Measurements from ENCODE around the gene USP7. TPM values are rescaled to one million over a fixed set of nuclear protein-coding genes. Genes with fewer than 3 reads are reported as not detected.
A peak's percentile ranks its signal among the peaks of the same experiment; 100 is the strongest.

USP7 gene
- total RNA-seq, 1 experiment from 2014 or later = 73.8 TPM

- no peaks in the 10 kb centered on the region for H3K27me3 ChIP-seq (ENCODE audit: low read length)
- H3K79me2 ChIP-seq (ENCODE audit: low read length) = no peaks in the 10 kb centered on the region
- no peaks in the 10 kb centered on the region for H3K36me3 ChIP-seq (ENCODE audit: low read depth, low read length)
- no peak overlapping the region for H3K9ac ChIP-seq (ENCODE audit: low read length)
- ATAC-seq (no peak), DNase-seq (no peak)
- no peaks in the 10 kb centered on the region for H3K9me2 ChIP-seq (replicated peaks; ENCODE audit: low read length)
- no TSS peak for BruUV-seq (replicated peaks)
- intact Hi-C loops (cut with micrococcal nuclease) = no loop called here
- H2AFZ ChIP-seq (ENCODE audit: low read length) = no peak overlapping the region
- peaks cover 34% of the 10 kb centered on the region for H3K4me1 ChIP-seq (ENCODE audit: insufficient read depth, low read length)
- H3K4me3 ChIP-seq (ENCODE audit: low read length) = no peak overlapping the region
- ChIA-PET POLR2A (ENCODE audit: unreplicated experiment) (no interaction called here), CTCF (no interaction called here)
- no peaks in the 10 kb centered on the region for H3K9me3 ChIP-seq (ENCODE audit: low read length)
- no peaks in the 10 kb centered on the region for H4K20me1 ChIP-seq (ENCODE audit: low read length)
- H3K4me2 ChIP-seq (ENCODE audit: low read length) = peak overlapping the region; percentile 48
- no peaks in the 10 kb centered on the region for H3F3A ChIP-seq (ENCODE audit: low read length, unreplicated experiment)
- H3K27ac ChIP-seq (ENCODE audit: low read length) = 0 out of 2 replicates have a peak overlapping the region, but pooled peaks have one; percentile 48
- no peak for TF ChIP-seq CTCF (conservative IDR thresholded peaks at IDR 0.05; ENCODE audit: low read depth, low read length)
- TF ChIP-seq EZH2 (IDR thresholded peaks at IDR 0.05; ENCODE audit: low read length, unreplicated experiment) = no peak
- TF ChIP-seq EZH2phosphoT487 (IDR thresholded peaks at IDR 0.05; ENCODE audit: borderline replicate concordance, low read length) = no peak
Measured at GRCh38 chr16:8886593-8887430, 76.9 kb downstream of the USP7 start.

- Histone ChIP-seq H3K4me2 (ENCODE audit: low read length) (peak overlapping the region; percentile 48), H3K36me3 (ENCODE audit: low read depth, low read length) (no peaks in the 10 kb centered on the region), H3K4me1 (ENCODE audit: insufficient read depth, low read length) (peaks cover 34% of the 10 kb centered on the region), H3K9me2 (replicated peaks; ENCODE audit: low read length) (no peaks in the 10 kb centered on the region), H3K27ac (ENCODE audit: low read length) (peak overlapping the region; percentile 48), H3K79me2 (ENCODE audit: low read length) (no peaks in the 10 kb centered on the region), H4K20me1 (ENCODE audit: low read length) (no peaks in the 10 kb centered on the region), H3K4me3 (ENCODE audit: low read length) (no peak overlapping the region), H3K27me3 (ENCODE audit: low read length) (no peaks in the 10 kb centered on the region), H3K9me3 (ENCODE audit: low read length) (no peaks in the 10 kb centered on the region), H3F3A (ENCODE audit: low read length, unreplicated experiment) (no peaks in the 10 kb centered on the region), H3K9ac (ENCODE audit: low read length) (no peak overlapping the region), H2AFZ (ENCODE audit: low read length) (no peak overlapping the region)
- intact Hi-C loops (cut with micrococcal nuclease) = no loop called here
- TF ChIP-seq CTCF (conservative IDR thresholded peaks at IDR 0.05; ENCODE audit: low read depth, low read length) = peak; percentile 23; the same call in 1 of the 2 replicates
- no peak for TF ChIP-seq EZH2 (IDR thresholded peaks at IDR 0.05; ENCODE audit: low read length, unreplicated experiment)
- DNase-seq = peak; percentile 55
- no TSS peak for BruUV-seq (replicated peaks)
- peak; percentile 61 for ATAC-seq
- POLR2A ChIA-PET (ENCODE audit: unreplicated experiment) = interaction anchor here (1.0 kb wide), 1 partner anchor 24 kb away, joined by 4 read pairs; no protein-coding TSS in a partner anchor
- CTCF ChIA-PET = no interaction called here
Measured at GRCh38 chr16:8885674-8886592, 77.8 kb downstream of the USP7 start.
